ENCODE measurements around the gene FAM163A. TPM values are rescaled to one million over a fixed set of nuclear protein-coding genes. Genes with fewer than 3 reads are reported as not detected.
"Not testable (repeated sequence)": the region's sequence is repeated elsewhere in the genome, so short reads cannot be mapped to it uniquely, and the experiment has no call there.

Gene FAM163A
- polyA plus RNA-seq (ENCODE audit: insufficient read length) = 0.16 TPM

- no peak for DNase-seq (ENCODE audit: low read depth)
Observed at GRCh38 chr1:179742717-179743678, at the start of gene FAM163A. Gene FAM163A (plus strand): TSS chr1:179743291. CDS start chr1:179813098, 69,807 bp downstream.

DNA sequence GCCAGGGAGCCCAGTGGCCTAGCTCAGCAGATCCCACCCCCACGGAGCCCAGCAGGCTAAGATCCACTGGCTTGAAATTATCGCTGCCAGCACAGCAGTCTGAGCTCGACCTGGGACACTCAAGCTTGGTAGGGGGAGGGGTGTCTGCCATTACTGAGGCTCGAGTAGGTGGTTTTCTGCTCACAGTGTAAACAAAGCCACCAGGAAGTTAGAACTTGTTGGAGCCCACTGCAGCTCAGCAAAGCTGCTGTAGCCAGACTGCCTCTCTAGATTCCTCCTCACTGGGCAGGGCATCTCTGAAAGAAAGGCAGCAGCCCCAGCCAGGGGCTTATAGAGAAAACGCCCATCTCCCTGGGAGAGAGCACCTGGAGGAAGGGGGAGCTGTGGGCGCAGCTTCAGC lies 48.6 kb upstream of the FAM163A start:
- not testable (repeated sequence) for DNase-seq (ENCODE audit: low read depth)

DNA sequence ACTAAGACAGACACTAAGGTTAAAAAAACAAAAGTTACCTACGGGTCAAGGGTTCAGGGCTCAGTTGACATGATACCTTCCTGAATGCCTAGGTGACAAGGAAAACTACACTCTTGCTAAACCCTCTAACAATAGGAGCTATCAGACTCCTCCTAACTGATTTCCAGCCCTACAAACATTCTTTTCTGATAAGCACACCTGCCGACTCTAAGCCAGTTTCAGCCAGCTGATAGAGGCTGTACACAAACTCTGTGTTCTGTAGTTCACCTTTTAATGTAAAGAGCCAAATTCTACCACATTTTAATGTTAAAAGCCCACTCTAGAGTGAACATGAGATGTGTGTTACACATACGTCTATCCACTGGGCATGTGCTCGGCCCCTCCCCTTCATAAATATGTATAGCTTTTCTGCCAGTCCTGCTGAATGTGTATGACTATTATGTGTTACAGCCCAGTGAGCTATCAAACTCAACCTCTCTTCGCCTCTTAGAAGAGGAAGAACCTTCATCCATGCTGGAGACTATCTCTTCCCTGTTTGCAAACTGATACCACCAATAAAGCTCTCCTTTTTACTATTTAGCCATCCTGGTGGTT lies 40.0 kb upstream of the FAM163A start:
- no peak for DNase-seq (ENCODE audit: low read depth)

DNA sequence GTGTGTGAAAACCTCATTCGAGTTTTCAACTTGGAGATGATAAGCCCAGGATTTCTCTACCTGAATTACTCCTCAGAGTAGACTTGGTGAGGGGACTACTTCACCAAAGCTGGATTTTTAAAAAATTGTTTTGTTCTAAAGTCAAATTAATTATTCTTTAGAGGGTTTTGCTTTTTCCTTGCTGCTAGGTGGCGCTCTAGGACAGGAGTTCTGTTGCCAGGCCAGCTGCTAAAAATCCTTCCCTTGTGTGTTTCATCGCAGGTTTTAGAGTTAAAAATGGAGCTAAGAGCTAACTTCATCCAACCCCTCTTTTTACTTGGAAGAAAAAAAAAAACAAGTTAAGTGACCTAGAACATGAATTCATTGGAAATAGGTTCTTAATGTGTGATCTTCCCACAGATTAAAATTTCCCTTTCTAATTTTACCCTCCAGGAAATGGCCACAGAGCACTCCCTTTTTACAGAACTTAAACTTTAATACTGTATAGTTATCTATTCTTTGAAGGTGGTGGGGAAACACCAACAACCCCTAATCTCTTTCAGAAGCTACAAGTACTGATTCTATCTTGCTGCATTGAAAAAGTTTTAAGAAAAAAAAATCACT lies 36.7 kb upstream of the FAM163A start:
- peak; percentile 39 for DNase-seq (ENCODE audit: low read depth)

- DNase-seq (ENCODE audit: low read depth) = no peak
Observed at GRCh38 chr1:179707406-179707805, 35.7 kb upstream of the FAM163A start.

DNA sequence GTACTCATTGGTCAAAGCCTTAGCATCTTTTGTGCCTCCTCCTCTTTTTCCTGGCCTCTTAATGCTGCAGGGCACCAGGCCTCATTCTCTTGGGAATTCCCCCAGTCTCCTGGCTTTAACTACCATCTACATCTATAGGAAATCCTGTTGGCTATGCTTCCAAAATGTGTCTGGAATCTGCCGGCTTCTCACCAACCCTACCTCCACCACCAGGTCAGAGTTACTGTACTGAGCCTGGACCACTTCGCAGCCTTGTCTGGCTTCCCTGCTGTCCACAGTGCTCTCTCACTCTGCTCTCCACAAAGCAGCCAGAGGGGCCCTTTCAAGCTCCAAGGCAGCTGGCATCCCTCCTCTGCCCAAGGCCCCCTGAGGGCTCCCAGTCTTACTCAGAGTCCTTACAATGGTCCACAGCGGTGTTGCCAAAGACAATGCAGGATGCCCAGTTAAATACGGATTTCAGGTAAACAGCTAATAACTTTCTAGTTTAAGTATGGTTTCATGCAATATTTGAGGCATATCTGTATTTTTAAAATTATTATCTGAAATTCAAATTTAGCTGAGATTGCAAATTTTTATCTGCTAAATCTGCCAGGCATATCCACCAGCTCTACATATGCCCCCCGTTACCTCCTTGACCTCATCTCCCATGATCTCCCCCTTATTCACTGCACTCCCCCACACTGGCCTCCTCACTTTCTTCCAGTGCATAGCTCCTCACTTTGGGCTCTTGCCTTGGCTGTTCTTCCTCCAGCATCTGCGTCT lies 34.5 kb upstream of the FAM163A start:
- no peak for DNase-seq (ENCODE audit: low read depth)

DNA sequence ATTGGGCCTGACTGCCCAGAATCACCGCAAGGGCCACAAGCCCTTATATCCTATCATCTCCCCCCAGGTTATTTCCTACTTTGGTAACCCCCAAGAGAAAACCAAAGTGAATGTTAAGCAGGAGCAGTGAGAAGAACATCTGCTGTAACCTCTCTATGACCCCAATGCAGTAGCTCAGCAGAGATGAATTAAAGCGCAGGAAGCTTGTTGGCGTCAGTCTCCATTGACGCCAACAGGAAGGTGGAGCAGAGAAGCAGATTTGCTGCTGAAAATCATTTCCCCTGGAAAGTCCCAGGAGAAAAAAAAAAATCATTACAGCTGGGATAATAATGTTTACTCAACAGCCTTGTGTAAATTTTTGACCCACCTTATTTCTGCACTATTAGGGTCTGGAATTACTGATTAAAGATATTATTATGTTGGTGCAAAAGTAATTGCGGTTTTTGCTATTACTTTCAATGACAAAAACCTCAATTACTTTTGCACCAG lies 33.2 kb upstream of the FAM163A start:
- DNase-seq (ENCODE audit: low read depth) = peak; percentile 71

- no peak for DNase-seq (ENCODE audit: low read depth)
Observed at GRCh38 chr1:179714159-179714558, 28.9 kb upstream of the FAM163A start.

DNA sequence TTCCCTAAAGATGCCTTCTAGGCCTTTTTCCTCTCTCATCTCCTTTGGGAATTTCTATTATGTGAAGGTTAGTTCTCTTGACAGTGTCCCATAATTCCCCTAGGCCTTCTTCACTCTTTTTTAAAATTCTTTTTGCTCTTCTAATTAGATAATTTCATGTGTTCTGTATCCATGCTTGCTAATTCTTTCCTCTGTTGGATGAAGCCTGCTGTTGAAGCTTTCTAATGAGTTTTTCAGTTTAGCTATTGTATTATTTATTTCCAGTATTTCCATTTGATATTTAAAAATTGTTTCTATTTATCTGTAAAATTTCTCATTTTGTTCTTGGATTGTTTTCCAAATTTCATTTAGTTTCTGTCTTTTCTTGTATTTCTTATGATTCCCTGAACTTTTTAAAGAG lies 28.5 kb upstream of the FAM163A start:
- no peak for DNase-seq (ENCODE audit: low read depth)

- DNase-seq (ENCODE audit: low read depth) = no peak
Observed at GRCh38 chr1:179719272-179719671, 23.8 kb upstream of the FAM163A start.

- no peak for DNase-seq (ENCODE audit: low read depth)
Observed at GRCh38 chr1:179728271-179728670, 14.8 kb upstream of the FAM163A start.

- no peak for DNase-seq (ENCODE audit: low read depth)
Observed at GRCh38 chr1:179729881-179730280, 13.2 kb upstream of the FAM163A start.

DNA sequence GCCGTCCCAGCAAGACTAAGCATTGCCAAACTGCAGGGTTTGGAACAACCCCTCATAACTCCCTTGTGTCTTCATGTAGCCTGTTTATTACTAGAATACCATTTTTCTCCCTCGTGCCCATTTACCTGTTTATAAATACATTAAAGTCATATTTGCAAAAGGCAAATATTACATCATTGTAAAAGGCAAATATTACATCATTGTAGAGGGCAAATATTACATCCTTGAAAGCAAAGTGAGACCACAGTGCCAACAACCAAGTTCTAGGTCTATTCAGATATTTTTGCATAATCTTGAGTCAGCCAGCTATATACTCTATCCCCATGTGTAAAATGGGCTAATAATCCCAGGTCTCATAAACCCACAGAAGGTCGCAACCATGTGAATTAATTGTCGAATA lies 11.4 kb upstream of the FAM163A start:
- no peak for DNase-seq (ENCODE audit: low read depth)

- DNase-seq (ENCODE audit: low read depth) = no peak
Observed at GRCh38 chr1:179742291-179742690, 800 bp upstream of the FAM163A start.

- no peak for DNase-seq (ENCODE audit: low read depth)
Observed at GRCh38 chr1:179743679-179744400, 749 bp downstream of the FAM163A start.

- no peak for DNase-seq (ENCODE audit: low read depth)
Observed at GRCh38 chr1:179744401-179745130, 1.5 kb downstream of the FAM163A start.

GRCh38 chr1:179745131-179745611 lies 2.1 kb downstream of the FAM163A start:
- DNase-seq (ENCODE audit: low read depth) = no peak

DNA sequence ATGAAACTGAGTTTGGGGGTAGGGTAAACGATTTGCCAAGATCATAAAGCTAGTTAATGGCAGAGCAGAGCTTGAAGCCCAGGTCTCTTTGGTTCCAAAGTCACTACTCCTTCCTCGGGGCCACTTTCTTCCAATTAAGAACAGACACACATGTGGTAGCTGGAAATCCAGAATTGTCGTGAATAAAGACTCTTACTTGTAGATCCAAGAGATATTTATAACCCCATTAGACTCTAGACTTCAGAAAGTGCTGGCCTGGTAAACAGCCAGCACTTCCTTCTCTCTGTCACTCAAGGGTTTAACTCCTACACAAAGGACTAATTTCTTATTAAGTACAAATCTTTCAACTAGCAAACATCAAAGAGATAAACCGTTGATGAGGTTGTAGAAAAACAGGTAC lies 2.7 kb downstream of the FAM163A start:
- no peak for DNase-seq (ENCODE audit: low read depth)

- DNase-seq (ENCODE audit: low read depth) = no peak
Observed at GRCh38 chr1:179747611-179748010, 4.5 kb downstream of the FAM163A start.

- no peak for DNase-seq (ENCODE audit: low read depth)
Observed at GRCh38 chr1:179748772-179749171, 5.7 kb downstream of the FAM163A start.

Data from forelimb muscle (tissue), 1 donor.